ENCODE data around the gene NBPF11.
A peak's percentile ranks its signal among the peaks of the same experiment; 100 is the strongest.
"Not testable (repeated sequence)": the region's sequence is repeated elsewhere in the genome, so short reads cannot be mapped to it uniquely, and the experiment has no call there.

Gene NBPF11, protein sequence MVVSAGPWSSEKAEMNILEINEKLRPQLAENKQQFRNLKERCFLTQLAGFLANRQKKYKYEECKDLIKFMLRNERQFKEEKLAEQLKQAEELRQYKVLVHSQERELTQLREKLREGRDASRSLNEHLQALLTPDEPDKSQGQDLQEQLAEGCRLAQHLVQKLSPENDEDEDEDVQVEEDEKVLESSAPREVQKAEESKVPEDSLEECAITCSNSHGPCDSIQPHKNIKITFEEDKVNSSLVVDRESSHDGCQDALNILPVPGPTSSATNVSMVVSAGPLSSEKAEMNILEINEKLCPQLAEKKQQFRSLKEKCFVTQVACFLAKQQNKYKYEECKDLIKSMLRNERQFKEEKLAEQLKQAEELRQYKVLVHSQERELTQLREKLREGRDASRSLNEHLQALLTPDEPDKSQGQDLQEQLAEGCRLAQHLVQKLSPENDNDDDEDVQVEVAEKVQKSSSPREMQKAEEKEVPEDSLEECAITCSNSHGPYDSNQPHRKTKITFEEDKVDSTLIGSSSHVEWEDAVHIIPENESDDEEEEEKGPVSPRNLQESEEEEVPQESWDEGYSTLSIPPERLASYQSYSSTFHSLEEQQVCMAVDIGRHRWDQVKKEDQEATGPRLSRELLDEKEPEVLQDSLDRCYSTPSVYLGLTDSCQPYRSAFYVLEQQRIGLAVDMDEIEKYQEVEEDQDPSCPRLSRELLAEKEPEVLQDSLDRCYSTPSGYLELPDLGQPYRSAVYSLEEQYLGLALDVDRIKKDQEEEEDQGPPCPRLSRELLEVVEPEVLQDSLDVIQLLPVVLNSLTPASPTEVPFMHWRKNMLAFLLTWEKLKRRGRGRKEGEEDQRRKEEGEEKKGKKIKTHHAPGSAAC

DNA sequence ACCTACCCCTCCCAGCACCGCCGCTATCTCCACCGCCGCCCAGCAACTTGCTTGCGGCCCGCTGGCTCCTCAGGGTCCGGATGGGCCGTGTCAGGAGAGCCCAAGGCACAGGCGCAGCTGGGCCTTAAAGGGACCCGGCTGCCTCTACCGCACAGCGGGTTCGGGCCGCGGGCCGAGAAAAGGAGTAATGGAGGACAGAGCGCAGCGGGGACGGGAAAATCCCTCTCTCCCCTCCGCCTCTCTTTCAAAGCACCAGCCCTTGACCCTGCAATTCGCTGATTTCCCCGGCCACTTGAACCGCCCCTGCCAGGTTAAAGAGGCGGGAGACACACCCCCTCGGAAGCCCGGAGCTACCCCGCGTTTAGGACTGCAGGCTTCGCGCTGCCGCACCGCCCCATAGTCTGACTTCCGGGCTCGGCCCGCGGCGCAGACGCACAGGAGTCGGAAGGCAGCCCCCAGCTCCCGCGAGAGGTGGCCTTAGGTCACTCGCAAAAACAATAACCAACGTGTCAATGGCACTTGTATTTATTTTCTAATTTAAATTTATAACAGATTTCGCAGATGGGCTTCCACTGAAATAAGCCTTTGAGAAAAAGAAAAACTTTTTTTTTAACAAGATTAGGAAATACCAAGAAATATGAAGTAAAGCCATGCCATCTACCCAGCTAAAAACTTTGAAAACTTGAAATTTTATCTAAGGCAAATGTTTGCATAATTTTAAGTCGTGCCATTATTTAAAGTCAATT, at the start of gene NBPF11:
TSS of gene NBPF11 (minus strand) at position 371 of the 746 bp plus-strand sequence. CDS start 25,278 bp downstream, outside the sequence.
- DNase-seq: peak; percentile 95

DNA sequence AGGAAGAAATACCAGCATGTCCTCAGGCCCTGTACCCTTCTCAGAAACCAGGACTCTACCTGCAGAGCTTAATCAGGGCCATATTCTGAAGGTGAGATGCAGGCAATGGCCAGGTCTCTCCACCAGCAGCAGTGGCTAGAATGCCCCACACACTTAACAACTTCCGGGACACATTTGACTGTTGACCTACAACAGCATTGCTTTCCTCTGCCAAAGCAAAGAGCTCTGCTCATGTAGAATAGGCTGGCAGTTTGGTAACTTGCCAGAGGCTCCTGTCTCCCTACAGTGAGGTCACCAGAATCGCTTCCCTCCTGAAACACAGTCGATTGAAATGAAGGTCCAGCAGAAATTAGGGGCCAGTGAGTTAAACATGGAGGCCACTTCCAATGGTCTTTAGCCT, 45.3 kb upstream of the NBPF11 start:
- DNase-seq: not testable (repeated sequence)

DNA sequence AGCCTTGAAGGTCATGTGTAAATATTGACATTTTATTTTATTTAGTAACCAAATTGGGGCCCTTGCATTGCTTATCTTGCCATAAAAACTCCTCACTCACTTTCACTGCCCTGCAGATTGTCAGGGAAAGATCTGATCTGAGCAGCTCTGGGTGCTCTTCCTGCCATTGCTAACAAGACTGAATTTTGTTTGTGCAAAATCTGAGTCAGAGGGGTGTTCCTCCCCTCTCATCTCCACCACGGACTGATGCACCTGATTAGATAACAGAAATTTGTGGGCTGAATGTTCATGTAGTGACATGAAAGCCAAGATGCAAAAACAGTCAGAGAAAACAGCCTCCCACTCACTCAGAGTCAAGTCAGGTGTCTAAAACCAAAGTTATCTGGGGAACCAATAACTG, 44.9 kb upstream of the NBPF11 start:
- DNase-seq: not testable (repeated sequence)

DNA sequence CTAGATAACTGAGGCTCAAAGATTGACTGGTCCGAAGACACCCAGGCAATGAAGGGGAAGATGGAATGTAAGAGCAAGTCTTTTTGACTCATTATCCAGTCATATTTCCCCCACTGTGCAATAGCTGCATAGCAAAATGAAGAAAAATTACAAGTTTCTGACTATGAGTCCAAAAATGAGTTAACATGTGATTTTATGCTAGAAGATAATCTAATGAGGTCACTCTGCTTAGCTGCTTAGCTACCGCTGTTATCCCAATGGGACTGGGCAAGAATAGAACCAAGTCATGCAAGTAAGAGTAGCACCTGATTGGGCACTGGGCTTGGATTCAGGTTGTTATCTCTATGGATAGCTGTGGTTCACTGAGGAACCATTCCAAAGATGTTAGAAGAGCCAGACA, 43.0 kb upstream of the NBPF11 start:
- DNase-seq: not testable (repeated sequence)

DNA sequence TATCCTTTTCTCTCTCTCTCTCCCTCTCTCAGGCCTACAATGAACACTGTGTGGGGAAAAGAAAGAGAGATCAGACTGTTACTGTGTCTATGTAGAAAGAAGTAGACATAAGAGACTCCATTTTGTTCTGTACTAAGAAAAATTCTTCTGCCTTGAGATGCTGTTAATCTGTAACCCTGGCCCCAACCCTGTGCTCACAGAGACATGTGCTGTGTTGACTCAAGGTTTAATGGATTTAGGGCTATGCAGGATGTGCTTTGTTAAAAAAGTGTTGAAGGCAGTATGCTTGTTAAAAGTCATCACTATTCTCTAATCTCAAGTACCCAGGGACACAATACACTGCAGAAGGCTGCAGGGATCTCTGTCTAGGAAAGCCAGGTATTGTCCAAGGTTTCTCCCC, 36.7 kb upstream of the NBPF11 start:
- DNase-seq: not testable (repeated sequence)

DNA sequence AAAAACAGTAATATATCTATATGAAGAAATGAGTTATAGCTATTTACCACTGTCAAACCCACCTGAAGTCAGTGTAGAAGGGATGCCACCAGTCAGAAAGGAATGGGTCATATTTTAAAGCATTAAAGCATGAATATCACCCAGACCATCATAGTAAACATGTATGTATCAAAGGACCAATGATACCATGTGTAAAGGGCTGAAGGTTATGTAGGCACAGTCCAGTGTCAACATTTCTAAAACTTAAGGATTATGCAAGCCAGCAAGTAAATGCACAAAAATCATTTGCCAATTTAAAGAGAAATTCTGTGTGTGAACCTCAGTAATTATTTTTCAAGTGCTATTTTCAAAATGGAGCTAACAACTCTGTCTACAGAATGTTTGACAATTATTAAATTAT, 26.6 kb upstream of the NBPF11 start:
- DNase-seq: not testable (repeated sequence)

DNA sequence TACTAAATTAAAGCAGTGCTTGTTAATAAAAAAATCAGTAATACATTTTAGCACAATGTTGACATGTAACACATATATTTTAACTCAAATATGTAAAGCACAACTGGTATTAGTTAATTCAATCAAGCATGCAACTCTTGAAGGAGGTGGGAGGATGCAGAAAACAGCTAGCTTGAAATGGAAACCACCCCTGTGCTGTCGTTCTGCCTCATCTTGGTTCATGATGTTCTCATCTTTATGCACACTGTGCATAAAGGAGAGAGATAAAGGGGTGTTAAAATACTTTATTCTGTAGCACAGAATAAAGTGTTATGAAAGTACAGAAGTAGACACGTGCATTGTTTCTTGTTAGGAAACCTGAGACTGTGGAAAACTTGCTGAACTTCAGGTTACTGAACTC, 23.3 kb upstream of the NBPF11 start:
- DNase-seq: not testable (repeated sequence)

DNA sequence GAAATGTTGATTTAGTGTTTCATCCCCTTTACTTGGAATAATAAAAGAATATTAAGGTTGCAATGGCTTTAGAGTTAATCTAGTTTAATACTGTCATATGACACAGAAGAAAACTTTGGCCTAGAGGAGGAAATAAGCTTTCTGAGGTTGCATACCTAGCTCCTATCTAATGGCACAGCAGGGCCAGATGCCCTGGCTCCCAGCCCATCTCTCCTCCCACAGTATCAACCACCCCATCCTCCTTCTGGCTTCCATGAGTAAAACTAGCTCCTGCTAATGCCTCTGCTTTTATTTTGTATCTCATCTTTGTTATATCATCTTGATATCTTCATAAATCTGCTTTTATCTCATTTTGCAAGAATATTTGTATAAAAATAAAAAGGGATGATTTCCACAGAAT, 19.9 kb upstream of the NBPF11 start:
- DNase-seq: not testable (repeated sequence)

DNA sequence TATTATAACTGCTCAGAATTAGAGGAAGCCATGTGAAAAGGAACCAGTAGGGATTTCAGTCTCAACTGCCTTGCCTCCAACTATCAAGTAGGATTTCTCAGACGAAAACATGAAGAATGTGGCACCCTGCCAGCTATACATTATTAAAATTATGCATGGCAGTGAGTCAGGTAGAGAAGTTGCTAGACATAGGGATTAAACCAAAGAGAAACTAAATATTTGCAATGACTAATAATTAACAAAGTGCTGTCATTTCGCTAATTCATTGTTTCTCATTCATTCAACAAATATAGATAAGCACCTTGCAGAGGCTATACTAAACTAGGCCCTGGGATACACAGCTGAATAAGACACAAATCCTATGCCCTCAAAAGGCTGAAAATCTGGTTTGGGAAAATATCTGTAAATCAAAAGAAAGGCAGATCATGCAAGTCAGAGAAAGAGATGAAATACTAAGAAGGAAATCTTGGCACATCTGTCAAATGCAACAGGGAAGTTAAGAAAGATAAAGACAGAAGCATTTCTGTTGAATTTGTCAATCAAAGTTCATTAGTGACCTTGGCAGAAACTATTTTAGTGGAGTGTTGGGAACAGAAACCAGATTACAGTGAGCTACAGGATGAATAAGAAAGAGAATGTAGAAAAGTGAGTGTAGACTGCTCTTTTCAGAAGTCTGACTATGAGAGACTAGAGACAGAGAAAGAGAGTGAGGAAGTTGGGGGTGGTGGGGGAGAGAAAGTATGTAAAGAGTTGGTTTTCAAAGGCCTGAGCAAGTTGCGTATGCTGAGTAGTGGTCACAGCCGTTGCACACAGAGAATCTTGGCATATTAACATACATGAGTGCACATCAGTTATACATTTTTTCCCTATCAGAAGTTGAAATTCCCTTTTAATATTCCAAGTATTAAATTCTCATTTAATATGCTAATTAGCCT, 14.7 kb upstream of the NBPF11 start:
- DNase-seq: no peak

DNA sequence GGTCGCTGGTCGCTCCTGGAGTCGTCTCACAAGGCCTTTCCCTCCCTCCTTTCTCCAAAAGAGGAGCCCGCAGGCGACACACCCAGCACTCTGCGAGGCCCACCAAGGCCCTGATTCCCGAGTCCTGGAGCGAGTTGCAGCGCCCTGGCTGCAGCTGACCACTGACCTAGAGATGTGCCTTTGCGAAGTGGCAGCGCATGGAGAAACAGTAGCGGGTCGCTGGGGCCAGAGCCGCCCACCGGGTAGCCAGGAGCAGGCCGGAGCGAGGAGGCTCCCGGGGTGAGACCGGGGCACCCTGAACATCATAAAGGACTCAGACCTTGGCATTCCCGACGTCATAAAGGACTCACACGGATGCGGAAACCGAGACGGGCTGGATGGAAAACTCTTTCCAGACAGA, 10.3 kb upstream of the NBPF11 start:
- DNase-seq: no peak

DNA sequence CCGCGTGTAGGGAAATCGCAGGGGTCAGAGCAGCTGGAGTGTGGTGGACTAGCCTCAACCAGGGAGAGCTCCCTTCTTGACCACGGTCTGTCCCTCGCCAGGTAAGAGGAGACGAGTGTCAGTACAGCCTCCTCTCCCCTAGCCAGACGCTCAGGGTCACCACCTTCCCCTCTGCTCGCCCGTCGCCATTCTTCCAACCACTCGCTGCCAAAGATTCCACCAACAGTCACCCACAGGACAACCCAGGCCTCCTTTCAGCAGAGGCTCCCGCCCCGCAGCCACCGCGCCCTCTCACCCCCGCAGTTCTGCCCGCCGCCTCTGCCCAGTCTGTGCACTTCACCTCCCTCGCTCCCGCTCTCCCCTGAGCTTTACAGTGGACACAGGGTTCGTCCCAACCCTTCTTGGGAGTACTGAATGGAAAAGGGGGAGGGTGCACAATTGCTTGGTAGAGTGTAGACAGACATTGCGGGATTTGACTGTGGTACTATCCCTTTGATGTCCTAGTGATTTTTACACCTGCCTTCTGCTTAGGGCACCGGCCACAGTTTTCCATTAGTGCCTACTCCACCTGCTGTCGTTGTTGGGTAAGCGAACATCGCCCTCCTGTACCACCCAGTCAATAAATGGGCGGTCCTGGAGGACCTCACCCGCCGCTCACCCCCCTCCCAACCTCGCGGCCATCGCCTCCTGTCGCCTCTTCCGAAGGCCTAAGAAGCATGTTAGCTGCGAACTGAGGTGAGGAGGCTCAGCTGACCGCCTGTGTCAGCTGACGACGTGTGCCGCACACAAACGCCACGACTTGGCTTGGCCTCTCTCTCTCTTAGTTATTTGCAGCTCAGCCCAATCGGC, 9.2 kb upstream of the NBPF11 start:
- DNase-seq: no peak

DNA sequence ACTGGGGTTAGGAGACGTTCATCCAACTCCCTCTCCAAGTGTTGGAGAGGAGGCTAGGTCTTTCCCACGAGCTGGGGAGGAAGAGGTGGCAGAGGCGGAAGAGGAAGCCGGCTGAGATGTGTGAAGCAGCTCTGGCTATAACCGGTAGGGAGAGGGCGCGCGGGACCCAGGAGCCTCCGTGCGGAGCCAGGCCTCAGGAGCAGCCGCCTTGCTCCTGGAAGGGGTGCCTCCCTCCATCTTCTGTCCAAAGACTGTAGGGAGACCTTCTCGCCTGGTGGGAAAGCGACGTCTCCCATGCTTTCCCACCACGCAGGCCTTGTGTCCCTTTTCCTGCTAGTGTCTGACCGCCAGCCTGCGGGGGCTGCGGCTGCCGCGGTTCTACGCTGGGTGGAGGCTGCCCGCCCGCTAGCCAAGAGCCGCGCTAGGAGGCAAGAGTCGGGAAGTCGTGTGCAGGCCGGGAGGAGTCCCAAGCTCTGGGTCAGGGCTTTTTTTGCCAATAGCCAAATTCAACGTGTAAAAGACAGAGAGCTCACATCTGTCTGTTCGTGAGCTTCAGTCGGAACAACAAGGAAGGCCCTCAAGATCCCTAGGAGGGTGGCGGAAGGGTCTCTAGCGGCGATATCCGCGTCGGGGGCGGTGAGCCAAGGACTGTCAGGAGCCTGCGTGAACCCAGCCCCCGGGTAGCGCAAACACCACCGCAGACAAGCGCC, 8.4 kb upstream of the NBPF11 start:
- DNase-seq: no peak

DNA sequence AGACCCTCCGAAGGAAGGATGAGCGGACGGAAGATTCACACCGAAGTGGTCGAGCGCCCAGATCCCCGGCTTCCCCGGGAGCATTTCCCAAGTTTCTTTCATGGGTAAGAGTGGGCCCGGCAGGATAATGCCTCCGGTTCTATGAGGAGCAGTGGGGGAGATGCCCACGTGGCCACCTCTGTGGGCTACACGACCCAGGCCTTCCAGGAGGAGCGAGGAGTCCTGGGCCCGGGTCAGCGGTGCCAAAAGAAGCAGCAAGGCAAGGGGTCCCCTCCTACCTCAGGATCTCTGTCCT, 7.9 kb upstream of the NBPF11 start:
- DNase-seq: no peak

DNA sequence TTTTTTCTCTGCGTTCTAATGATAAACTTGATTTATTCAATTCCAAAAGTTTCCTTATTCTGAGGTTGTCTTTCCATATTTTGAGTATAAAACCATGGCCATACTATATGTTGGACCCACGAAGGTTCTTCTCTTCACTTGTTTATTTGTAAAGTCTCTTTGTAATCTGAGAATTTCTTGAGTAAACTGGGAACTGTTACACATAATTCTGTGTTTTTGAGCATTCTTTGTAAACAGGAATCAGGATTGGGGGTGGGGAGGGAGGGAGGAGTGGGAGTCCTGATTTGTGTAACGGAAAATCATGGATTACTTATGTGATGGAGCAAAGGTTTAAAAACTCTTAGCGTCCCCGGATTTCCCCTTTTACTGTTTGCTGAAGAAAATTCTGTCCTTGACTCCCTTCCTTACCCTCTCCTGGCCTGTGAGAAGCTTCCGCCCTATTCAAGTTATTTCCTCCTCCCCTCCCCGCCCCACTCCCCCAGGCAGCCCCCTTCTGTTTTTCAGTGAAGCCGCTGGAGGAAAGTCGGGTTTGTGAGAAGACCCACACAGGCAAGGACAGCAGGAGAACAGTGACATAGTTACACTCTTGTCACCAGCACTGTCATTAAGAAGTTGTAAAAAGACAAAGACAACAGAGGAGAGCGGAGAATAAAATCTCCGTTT, 6.4 kb upstream of the NBPF11 start:
- no peak for DNase-seq

DNA sequence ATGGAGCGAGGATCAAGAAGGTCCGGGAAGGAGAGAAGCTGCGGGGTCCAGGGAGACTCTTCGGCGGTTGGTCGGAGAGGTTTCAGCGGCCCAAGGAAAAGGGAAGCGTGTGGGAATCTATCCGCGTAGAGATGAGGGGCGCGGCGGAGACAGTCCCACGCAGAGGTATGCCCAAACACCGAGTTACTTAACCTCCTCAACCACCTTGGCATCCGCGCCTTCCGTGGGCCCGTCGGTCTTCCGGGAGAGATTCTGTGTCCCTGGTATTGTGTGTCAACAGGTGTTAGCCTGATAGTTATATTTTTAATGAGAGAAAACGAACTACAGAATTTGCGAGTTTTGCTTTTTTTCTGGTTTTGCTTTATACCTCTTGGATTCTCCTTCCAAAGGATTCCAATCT, 5.7 kb upstream of the NBPF11 start:
- not testable (repeated sequence) for DNase-seq

DNA sequence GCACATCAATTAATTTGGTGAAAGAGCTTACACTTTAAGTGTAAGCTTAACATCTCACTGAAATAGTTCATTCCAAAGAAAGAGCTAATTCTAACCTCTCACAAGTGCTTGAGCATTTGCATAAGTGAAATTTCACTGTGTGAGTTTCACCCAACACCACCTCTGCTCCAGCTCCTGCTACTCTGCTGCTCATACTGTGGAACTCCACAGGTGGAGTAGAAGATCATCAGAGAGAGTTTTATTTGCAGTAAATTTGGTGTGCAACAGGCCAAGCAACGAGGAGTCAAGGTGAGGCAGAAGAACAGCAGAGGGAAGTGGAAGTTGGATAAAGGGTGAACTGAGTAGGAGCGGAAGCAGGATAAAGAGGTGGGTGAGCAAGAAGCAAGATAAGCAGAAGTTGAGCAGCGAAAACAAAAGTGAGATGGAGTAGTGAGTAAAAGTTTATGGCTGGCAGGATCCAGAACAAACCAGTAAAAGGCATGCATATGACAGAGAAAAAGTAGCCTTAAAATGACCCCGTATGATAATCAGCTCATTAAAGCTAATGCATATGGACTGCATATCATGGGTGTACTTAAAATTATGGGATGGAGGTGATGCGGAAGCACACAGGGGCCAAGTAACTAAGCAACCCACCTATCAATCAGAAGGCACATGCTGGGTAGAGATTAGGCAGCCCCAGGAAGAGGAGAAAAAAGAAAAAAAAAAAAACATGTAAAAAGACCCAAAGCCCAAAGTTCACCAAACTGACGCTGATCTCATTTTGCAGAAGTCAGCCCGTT, 3.6 kb upstream of the NBPF11 start:
- DNase-seq: not testable (repeated sequence)

DNA sequence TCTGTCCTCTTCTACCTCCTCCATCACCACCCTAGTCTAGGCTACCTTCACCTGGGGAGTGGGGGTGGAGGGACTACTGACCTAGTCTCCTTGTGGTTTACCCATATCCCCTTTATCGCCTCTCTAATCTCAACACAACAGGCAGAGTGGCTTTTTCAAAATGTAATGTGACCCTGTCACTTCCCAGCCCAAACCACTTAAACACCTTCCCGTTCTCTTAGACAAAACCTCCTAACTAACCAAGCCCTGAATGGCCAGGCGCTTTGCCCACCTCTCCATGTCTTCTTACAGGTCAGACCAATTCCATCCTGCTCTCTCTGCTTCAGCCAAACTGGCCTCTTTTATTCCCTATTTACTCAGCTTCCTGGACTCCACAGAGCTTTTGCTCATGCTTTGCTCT, 714 bp upstream of the NBPF11 start:
- DNase-seq: not testable (repeated sequence)

DNA sequence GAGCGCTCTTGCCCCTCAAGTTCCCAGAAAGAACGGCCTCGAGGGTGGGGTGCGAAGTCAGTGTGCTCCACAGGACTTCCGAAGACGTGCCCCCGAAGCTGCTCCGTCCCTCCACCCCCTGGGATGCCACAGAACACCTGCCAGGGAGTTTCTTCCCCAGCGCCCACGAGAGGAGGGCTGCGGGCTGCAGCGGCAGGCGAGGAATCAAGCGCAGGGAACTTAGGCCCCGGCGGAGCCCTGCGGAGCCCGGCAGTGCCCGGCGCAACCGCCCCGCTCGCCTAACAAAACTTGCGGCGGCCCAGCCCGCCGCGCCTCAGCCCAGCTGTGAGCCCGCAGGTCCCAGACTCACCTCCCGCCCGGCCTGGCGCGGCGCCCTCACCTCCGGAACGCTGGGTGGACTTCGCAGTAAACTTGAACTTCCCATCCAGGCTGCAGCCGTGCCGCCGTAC, 686 bp downstream of the NBPF11 start:
- DNase-seq: peak; percentile 43

DNA sequence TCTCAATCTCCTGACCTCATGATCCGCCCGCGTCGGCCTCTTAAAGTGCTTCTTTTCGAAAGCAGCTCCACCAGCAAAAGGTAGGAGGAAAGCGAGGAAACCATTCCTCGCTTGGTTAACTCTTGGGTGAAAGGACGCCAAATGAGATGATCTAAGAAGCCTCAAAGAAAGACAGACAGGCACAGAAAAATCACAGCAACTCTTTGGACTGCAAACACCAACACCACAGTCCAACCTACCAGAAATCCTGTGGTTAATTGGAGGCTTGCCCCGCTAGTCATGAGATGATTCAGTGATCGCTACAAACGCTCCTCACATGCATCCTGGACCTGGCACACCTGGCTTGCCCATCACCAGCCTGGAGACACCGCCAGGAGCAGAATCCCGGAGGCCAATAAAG, 1.1 kb downstream of the NBPF11 start:
- not testable (repeated sequence) for DNase-seq
